CD8-positive, alpha-beta memory T cell (primary cell): ENCODE data around the gene MEOX2. TPM values are rescaled to one million over a fixed set of nuclear protein-coding genes. Genes with fewer than 3 reads are reported as not detected.

Experiments used
- CTCF ChIA-PET: fragments of 350-600 bp; sonication (Branson Sonifier 250); formaldehyde crosslinking; loops from one replicate; lab custom pipeline; 2021; ENCODE audit warnings: antibody characterized with exemption; lab: Charles Lee
- POLR2A ChIA-PET: fragments of 350-600 bp; sonication (Branson Sonifier 250); formaldehyde crosslinking; loops from one replicate; lab custom pipeline; 2021; ENCODE audit warnings: antibody characterized with exemption; lab: Charles Lee
- DNase-seq, 5 donors: peaks; one replicate each; pipeline versions ENCODE4 v3.0.0 to v3.0.0-alpha.2; 2020 to 2022; ENCODE audit warnings: mixed read lengths in 1 of 5
- H3K27ac ChIP-seq: one replicate; pipeline ENCODE4 v1.7.0; 2013; ENCODE audit warnings: low read depth, mild to moderate bottlenecking, low read length, moderate library complexity
- H3K27me3 ChIP-seq: 2 replicates; pipeline ENCODE4 v1.7.0; 2013; ENCODE audit warnings: low read length, mild to moderate bottlenecking; ENCODE audit not compliant: insufficient read depth, poor library complexity, severe bottlenecking
- H3K36me3 ChIP-seq: 2 replicates; pipeline ENCODE4 v1.7.0; 2013; ENCODE audit warnings: mild to moderate bottlenecking, low read length, moderate library complexity; ENCODE audit not compliant: insufficient read depth
- H3K4me1 ChIP-seq: 2 replicates; pipeline ENCODE4 v1.7.0; 2013; ENCODE audit warnings: mild to moderate bottlenecking, low read length, moderate library complexity; ENCODE audit not compliant: insufficient read depth
- H3K4me3 ChIP-seq: 2 replicates; pipeline ENCODE4 v1.7.0; 2013; ENCODE audit warnings: mild to moderate bottlenecking, low read length
- H3K9me3 ChIP-seq: 2 replicates; pipeline ENCODE4 v1.7.0; 2013; ENCODE audit warnings: mild to moderate bottlenecking, low read length
- H3K27ac Mint-ChIP-seq, 8 donors: one replicate each; pipeline ENCODE4 v1.8.0; 2020 to 2021; ENCODE audit warnings: mixed read lengths in 8 of 8, mild to moderate bottlenecking in 6 of 8, inconsistent platforms in 3 of 8, moderate library complexity in 3 of 8
- H3K27me3 Mint-ChIP-seq, 2 donors: one replicate each; pipeline ENCODE4 v1.8.0; 2020 to 2021; ENCODE audit warnings: mixed read lengths in 2 of 2, mild to moderate bottlenecking in 1 of 2, moderate library complexity in 1 of 2
- H3K36me3 Mint-ChIP-seq, 3 donors: one replicate each; pipeline ENCODE4 v1.8.0; 2020 to 2021; ENCODE audit warnings: mixed read lengths in 3 of 3, inconsistent platforms in 1 of 3, mild to moderate bottlenecking in 1 of 3
- H3K4me1 Mint-ChIP-seq, 3 donors: one replicate each; pipeline ENCODE4 v1.8.0; 2020 to 2021; ENCODE audit warnings: mixed read lengths in 3 of 3, inconsistent platforms in 1 of 3, mild to moderate bottlenecking in 1 of 3
- H3K4me3 Mint-ChIP-seq, 7 donors: one replicate each; pipeline ENCODE4 v1.8.0; 2020 to 2021; ENCODE audit warnings: mixed read lengths in 7 of 7, mild to moderate bottlenecking in 6 of 7, moderate library complexity in 4 of 7, inconsistent platforms in 2 of 7
- H3K9me3 Mint-ChIP-seq, 5 donors: one replicate each; pipeline ENCODE4 v1.8.0; 2020 to 2022; ENCODE audit warnings: mixed read lengths in 5 of 5, mild to moderate bottlenecking in 3 of 5, moderate library complexity in 2 of 5, inconsistent platforms in 1 of 5
- polyA plus RNA-seq: library from polyadenylated mRNA; unstranded; fragments of 300-500 nt; fragmentation: Illumina TruSeq; gene quantifications from one replicate; pipeline ENCODE4 v1.2.3, GENCODE V29; 2021
- total RNA-seq, 2 experiments: library from RNA; stranded (reverse); gene quantifications; one replicate each; pipeline ENCODE4 v1.2.3, GENCODE V29; 2021

The MEOX2 gene
- total and polyA plus RNA-seq, 3 experiments from 2014 or later: not detected

DNA sequence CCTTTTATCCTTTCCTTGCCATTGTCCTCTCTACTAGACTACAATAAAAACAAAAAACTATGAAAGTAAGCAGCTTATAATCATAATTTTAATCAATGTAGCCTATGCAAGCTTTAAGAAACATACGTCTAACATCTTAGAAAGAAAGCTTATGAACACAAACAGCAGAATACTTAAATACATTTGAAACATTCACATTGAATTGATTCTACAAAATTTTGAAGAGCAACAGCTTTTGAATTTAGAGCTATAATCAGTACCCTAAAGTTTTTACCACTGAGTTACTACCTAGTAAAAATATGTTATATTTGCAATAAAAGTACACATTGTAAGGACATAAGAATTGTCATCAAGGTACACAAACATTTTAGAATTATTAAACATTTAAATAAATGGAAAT, 7.2 kb downstream of the MEOX2 start:
- Mint-ChIP-seq H3K27ac (no peak overlapping the region), H3K4me3 (no peak overlapping the region)
- POLR2A ChIA-PET: no interaction called here

DNA sequence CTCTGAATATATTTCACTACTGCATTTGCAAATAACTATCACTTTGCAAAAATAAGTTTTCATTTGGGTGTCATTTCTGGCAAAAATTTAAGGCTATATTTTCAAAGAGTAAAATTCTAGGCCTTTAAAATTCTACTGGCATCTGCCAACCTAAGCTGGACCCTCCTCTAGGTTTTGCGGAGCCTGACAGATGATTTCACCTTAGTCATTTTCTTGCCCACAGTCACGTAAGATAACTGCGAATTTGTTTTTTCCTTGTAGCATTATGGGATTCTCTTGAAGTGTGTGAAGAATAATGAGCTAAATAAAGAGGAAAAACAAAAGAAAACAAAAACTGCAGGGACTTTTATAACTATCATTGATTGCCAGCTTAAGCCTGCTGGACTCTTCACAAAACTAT, 7.8 kb downstream of the MEOX2 start:
- H3K9me3 ChIP-seq: no peaks in the 10 kb centered on the region
- no peak overlapping the region for H3K4me3 Mint-ChIP-seq
- DNase-seq: no peak
- H3K27ac Mint-ChIP-seq: no peak overlapping the region
- H3K36me3 ChIP-seq: no peaks in the 10 kb centered on the region
- no peaks in the 10 kb centered on the region for H3K4me1 ChIP-seq
- H3K27me3 ChIP-seq: no peaks in the 10 kb centered on the region
- H3K4me1 Mint-ChIP-seq: no peaks in the 10 kb centered on the region
- peaks cover 0 to 10% (median 2%) of the 10 kb centered on the region in 5 donors for H3K9me3 Mint-ChIP-seq
- no peak overlapping the region for H3K27ac ChIP-seq
- no peak overlapping the region for H3K4me3 ChIP-seq
- ChIA-PET CTCF (no interaction called here), POLR2A (no interaction called here)
- no peaks in the 10 kb centered on the region for H3K36me3 Mint-ChIP-seq
- H3K27me3 Mint-ChIP-seq: no peaks in the 10 kb centered on the region

More for the DNA sequence above, 7.2 kb downstream of the MEOX2 start:
- peaks cover 0 to 2% of the 10 kb centered on the region in 2 donors for H3K27me3 Mint-ChIP-seq
- CTCF ChIA-PET: no interaction called here
- Histone ChIP-seq H3K4me1 (no peaks in the 10 kb centered on the region), H3K27ac (no peak overlapping the region), H3K27me3 (no peaks in the 10 kb centered on the region), H3K9me3 (no peaks in the 10 kb centered on the region), H3K4me3 (no peak overlapping the region), H3K36me3 (no peaks in the 10 kb centered on the region)
- H3K9me3 Mint-ChIP-seq: peaks cover 0 to 10% (median 2%) of the 10 kb centered on the region in 5 donors
- no peaks in the 10 kb centered on the region for H3K4me1 Mint-ChIP-seq
- DNase-seq: no peak
- H3K36me3 Mint-ChIP-seq: no peaks in the 10 kb centered on the region

DNA sequence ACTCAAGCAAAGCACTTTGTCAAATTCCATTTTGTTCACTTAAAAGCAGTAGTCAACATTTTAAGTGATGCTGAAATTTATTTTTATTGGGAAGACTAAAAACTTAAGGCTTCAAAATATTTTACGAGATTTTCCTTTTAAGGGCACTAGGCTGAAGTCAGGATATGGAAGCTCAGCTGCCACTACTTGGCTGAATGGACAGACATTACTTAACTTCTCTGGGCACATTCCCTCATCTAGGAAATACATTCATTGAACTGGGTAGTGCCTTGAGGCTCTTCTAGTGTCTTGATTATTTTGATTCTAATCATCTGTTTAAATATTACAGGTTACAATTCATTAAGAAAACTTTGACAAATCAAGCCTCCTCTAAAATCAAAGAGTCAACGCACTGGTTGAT, 11.1 kb downstream of the MEOX2 start:
- H3K27me3 ChIP-seq: no peaks in the 10 kb centered on the region
- H3K4me3 Mint-ChIP-seq: no peak overlapping the region
- no peaks in the 10 kb centered on the region for H3K4me1 ChIP-seq
- POLR2A ChIA-PET: no interaction called here
- CTCF ChIA-PET: no interaction called here
- no peak overlapping the region for H3K27ac Mint-ChIP-seq
- no peaks in the 10 kb centered on the region for H3K36me3 ChIP-seq
- H3K9me3 Mint-ChIP-seq: peaks cover 0 to 6% (median 2%) of the 10 kb centered on the region in 5 donors
- no peaks in the 10 kb centered on the region for H3K27me3 Mint-ChIP-seq
- no peak overlapping the region for H3K4me3 ChIP-seq
- H3K36me3 Mint-ChIP-seq: no peaks in the 10 kb centered on the region
- H3K9me3 ChIP-seq: no peaks in the 10 kb centered on the region
- no peak for DNase-seq
- no peaks in the 10 kb centered on the region for H3K4me1 Mint-ChIP-seq
- no peak overlapping the region for H3K27ac ChIP-seq

DNA sequence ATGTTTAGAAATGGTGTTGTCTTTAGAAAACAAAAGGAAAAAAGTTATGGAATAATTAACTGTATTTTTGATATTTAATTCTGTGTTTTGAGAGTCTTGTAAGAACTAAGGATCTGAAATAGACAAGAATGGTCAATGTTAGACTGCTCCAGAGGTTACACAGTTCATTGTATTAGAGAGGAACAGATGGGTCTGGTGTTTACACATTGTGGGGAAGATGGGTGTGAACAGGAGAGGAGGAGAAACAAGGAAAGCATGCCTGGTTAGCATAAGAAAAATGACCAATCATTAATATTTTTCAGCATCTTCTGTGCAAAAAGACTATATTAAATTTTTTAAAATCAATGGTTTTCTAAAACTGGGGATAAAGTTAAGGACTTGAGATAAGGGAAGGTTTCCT, 11.9 kb downstream of the MEOX2 start:
- H3K9me3 Mint-ChIP-seq: peaks cover 2 to 10% (median 4%) of the 10 kb centered on the region in 5 donors
- H3K27me3 Mint-ChIP-seq: no peaks in the 10 kb centered on the region
- H3K4me3 ChIP-seq: no peak overlapping the region
- no peaks in the 10 kb centered on the region for H3K27me3 ChIP-seq
- no peak overlapping the region for H3K27ac Mint-ChIP-seq
- POLR2A ChIA-PET: no interaction called here
- H3K36me3 Mint-ChIP-seq: no peaks in the 10 kb centered on the region
- no peaks in the 10 kb centered on the region for H3K4me1 ChIP-seq
- H3K36me3 ChIP-seq: no peaks in the 10 kb centered on the region
- CTCF ChIA-PET: no interaction called here
- DNase-seq: no peak
- no peak overlapping the region for H3K27ac ChIP-seq
- no peaks in the 10 kb centered on the region for H3K4me1 Mint-ChIP-seq
- no peak overlapping the region for H3K4me3 Mint-ChIP-seq
- H3K9me3 ChIP-seq: no peaks in the 10 kb centered on the region

DNA sequence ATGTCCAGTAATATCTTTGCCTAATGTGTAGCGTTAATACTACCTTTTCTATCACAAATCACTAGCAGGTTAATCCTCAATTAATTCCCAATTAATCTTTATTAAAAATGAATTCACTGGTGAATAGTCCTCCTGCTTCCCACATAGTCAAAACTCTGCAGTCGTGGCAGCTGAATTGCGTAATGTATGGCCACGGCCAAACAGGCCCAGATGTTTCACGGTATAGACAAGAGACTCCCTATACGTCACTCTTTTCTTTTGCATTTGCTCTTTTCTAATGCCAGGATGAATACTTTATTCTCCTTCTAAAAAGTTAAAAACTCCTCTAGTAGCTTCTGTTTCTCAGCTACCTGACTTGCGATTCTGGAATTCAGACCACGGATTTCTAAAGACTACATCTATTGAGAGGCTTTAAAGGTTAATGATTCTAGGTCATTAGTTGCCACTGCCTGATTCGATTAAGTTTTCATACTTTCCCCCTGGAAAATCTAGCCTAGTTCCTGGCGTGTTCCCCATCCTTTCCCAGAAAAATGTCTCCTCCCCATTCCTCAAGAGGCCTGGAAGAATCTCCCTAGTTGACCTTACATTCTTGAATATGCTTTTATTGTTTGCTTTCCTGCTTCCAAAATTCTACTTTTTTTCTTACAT, 16.9 kb downstream of the MEOX2 start:
- Mint-ChIP-seq H3K27me3 (no peaks in the 10 kb centered on the region), H3K27ac (no peak overlapping the region), H3K4me1 (no peaks in the 10 kb centered on the region), H3K9me3 (peaks cover 2 to 10% (median 5%) of the 10 kb centered on the region in 5 donors), H3K36me3 (no peaks in the 10 kb centered on the region), H3K4me3 (peak overlapping the region in 1 of 7 donors; percentile 1)
- ChIA-PET CTCF (no interaction called here), POLR2A (no interaction called here)
- H3K27ac ChIP-seq: no peak overlapping the region
- H3K9me3 ChIP-seq: no peaks in the 10 kb centered on the region
- no peaks in the 10 kb centered on the region for H3K36me3 ChIP-seq
- H3K27me3 ChIP-seq: no peaks in the 10 kb centered on the region
- no peak overlapping the region for H3K4me3 ChIP-seq
- H3K4me1 ChIP-seq: no peaks in the 10 kb centered on the region
- DNase-seq: no peak

DNA sequence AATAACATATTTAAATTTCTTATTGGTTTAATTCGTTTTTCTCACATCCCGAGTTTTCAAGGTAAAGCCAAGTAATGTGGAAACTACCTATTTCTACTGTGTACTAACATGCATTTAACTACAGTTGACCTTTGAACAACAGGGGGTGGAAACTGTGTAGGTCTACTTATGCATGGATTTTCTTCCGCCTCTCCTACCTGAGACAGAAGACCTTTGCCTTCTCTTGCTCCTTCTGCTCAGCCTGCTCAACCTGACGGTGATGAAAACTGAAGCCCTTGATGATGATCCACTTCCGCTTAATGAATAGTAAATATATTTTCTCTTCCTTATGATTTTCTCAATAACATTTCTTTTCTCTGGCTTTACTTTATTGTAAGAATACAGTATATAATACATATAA, 18.5 kb downstream of the MEOX2 start:
- Mint-ChIP-seq H3K27me3 (peaks cover 0 to 2% of the 10 kb centered on the region in 2 donors), H3K9me3 (peaks cover 2 to 10% (median 5%) of the 10 kb centered on the region in 5 donors), H3K4me1 (no peaks in the 10 kb centered on the region), H3K27ac (no peak overlapping the region), H3K36me3 (no peaks in the 10 kb centered on the region), H3K4me3 (no peak overlapping the region)
- H3K4me1 ChIP-seq: no peaks in the 10 kb centered on the region
- H3K36me3 ChIP-seq: no peaks in the 10 kb centered on the region
- POLR2A ChIA-PET: no interaction called here
- no peak overlapping the region for H3K4me3 ChIP-seq
- no peak overlapping the region for H3K27ac ChIP-seq
- no peaks in the 10 kb centered on the region for H3K27me3 ChIP-seq
- no peak for DNase-seq
- CTCF ChIA-PET: no interaction called here
- no peaks in the 10 kb centered on the region for H3K9me3 ChIP-seq

- Mint-ChIP-seq H3K36me3 (no peaks in the 10 kb centered on the region), H3K9me3 (peaks cover 3 to 15% (median 9%) of the 10 kb centered on the region in 5 donors), H3K4me3 (no peak overlapping the region), H3K27ac (no peak overlapping the region), H3K27me3 (peaks cover 0 to 2% of the 10 kb centered on the region in 2 donors), H3K4me1 (no peaks in the 10 kb centered on the region)
- H3K27ac ChIP-seq: no peak overlapping the region
- H3K9me3 ChIP-seq: no peaks in the 10 kb centered on the region
- H3K4me1 ChIP-seq: no peaks in the 10 kb centered on the region
- ChIA-PET POLR2A (no interaction called here), CTCF (no interaction called here)
- no peak overlapping the region for H3K4me3 ChIP-seq
- H3K27me3 ChIP-seq: no peaks in the 10 kb centered on the region
- no peak for DNase-seq
- H3K36me3 ChIP-seq: no peaks in the 10 kb centered on the region
Measured at GRCh38 chr7:15662451-15662850, 24.0 kb downstream of the MEOX2 start.

DNA sequence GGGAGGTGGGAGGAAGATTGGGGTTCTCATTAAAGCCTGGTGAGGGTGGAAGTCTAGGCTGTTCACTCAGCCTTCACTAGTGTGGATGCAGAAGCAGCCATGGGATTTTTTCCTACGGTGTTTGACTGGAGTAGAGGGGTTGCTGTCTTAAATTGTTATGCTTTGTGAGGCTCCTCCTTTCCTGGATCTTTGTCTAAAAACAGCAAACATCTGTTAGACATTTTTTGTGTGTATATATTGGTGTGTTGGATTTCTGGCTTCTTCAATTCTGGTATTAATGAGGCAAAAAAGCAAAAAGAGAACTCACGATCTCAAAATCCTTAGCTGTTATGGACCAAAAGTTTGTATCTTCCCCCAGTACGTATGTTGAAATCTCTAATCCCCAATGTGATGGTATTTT, 28.2 kb downstream of the MEOX2 start:
- no peaks in the 10 kb centered on the region for H3K4me1 ChIP-seq
- POLR2A ChIA-PET: no interaction called here
- CTCF ChIA-PET: no interaction called here
- Mint-ChIP-seq H3K36me3 (no peaks in the 10 kb centered on the region), H3K27ac (no peak overlapping the region), H3K4me3 (no peak overlapping the region), H3K27me3 (no peaks in the 10 kb centered on the region), H3K4me1 (no peaks in the 10 kb centered on the region), H3K9me3 (peaks cover 3 to 30% (median 6%) of the 10 kb centered on the region in 5 donors)
- no peak overlapping the region for H3K27ac ChIP-seq
- H3K27me3 ChIP-seq: no peaks in the 10 kb centered on the region
- DNase-seq: no peak
- no peak overlapping the region for H3K4me3 ChIP-seq
- no peaks in the 10 kb centered on the region for H3K9me3 ChIP-seq
- H3K36me3 ChIP-seq: no peaks in the 10 kb centered on the region
